ENCODE measurements around the gene HES2. TPM values are rescaled to one million over a fixed set of nuclear protein-coding genes. Genes with fewer than 3 reads are reported as not detected.

Gene HES2, protein sequence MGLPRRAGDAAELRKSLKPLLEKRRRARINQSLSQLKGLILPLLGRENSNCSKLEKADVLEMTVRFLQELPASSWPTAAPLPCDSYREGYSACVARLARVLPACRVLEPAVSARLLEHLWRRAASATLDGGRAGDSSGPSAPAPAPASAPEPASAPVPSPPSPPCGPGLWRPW
- total RNA-seq = 98.1 and 116 TPM in 2 replicates

DNA sequence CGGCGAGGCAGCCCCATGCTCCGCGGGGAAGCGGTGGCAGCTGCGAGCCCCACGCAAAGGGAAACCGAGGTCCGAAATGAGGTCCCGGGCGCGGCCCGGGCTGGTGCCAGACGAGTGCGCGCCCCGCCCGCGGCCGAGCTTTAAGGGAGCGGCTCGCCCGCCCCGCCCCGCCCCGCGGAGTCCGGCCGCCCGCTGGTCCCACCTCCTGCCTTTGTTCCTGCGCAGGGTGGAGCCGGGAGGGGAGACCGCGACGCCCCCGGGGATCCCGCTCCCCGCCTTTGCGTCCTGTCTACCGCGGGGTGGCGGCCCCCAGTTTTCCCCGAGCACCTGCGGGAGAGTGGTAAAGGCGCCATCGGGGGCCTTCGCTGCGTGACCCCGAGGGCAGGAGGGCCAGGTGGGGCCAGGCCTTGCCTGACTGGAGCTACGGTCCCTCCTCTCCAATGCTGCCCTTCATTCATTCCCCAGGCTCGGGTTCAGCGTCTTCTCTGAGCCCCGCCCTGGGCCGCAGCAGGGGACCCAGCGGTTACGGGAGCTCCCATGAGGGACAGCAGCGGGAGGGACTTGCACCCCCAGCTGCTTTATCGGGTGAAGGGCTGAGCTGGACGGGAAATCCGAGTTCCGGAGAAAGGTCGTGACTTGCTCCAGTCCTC, at the start of gene HES2:
Gene HES2, minus strand, starts transcription at position 116 of the 650 bp plus-strand sequence. Its CDS starts 99 bp downstream, at position 17.
- TF ChIP-seq, protein P1, sequence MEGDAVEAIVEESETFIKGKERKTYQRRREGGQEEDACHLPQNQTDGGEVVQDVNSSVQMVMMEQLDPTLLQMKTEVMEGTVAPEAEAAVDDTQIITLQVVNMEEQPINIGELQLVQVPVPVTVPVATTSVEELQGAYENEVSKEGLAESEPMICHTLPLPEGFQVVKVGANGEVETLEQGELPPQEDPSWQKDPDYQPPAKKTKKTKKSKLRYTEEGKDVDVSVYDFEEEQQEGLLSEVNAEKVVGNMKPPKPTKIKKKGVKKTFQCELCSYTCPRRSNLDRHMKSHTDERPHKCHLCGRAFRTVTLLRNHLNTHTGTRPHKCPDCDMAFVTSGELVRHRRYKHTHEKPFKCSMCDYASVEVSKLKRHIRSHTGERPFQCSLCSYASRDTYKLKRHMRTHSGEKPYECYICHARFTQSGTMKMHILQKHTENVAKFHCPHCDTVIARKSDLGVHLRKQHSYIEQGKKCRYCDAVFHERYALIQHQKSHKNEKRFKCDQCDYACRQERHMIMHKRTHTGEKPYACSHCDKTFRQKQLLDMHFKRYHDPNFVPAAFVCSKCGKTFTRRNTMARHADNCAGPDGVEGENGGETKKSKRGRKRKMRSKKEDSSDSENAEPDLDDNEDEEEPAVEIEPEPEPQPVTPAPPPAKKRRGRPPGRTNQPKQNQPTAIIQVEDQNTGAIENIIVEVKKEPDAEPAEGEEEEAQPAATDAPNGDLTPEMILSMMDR (IDR thresholded peaks at IDR 0.05; ENCODE audit: insufficient read depth, low read length, severe bottlenecking) = no peak
- DNase-seq (ENCODE audit: low read depth) (no peak), FAIRE-seq (no peak)
- Histone ChIP-seq H3K36me3 (ENCODE audit: control insufficient read depth, insufficient read depth, low read length) (peaks cover 6% of the 10 kb centered on the region), H3K27me3 (ENCODE audit: control insufficient read depth, insufficient read depth, low read length) (no peaks in the 10 kb centered on the region), H3K4me3 (ENCODE audit: low read depth, low read length) (peak within 1 kb of the TSS; percentile 54)

DNA sequence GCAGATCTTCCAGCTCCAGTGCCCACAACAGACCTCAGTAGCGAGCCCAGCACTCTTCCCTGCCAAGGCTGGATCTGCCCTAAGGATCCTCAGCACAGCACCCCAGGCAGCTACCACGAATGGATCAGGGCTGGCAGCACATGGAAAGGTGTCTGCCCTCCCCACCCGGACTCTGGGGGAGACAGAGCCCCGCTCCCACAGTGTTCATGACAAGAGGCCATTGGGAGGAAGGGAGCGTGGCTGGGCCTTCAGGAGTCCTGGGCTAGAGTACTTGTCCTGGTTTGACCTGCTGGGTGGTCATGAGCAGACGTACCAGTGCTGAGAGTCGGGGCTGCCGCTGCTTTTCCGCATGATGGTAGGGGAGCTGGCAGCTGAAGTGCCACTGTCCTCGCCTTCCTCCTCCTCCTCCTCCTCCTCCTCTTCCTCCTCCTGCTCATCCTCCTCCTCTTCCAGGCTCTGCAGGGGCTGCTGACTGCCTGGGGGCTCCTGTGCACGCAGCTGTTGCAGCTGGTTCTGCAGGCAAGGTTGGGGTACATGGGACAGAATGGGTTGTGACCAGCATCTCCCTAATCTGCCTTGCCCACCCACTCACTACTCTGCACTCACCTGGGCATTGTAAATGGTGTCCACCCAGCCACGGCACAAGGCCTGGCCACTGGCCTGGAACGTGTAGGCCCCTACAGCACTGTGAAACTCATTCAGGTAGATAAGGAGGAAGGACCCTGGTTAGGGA, 49.2 kb upstream of the HES2 start:
- no peak overlapping the region for H3K4me3 ChIP-seq (ENCODE audit: low read depth, low read length)
- TF ChIP-seq, protein P1 (IDR thresholded peaks at IDR 0.05; ENCODE audit: insufficient read depth, low read length, severe bottlenecking) = no peak
- H3K36me3 ChIP-seq (ENCODE audit: control insufficient read depth, insufficient read depth, low read length) = peaks cover 62% of the 10 kb centered on the region
- DNase-seq (ENCODE audit: low read depth) = no peak
- FAIRE-seq = no peak
- no peaks in the 10 kb centered on the region for H3K27me3 ChIP-seq (ENCODE audit: control insufficient read depth, insufficient read depth, low read length)

DNA sequence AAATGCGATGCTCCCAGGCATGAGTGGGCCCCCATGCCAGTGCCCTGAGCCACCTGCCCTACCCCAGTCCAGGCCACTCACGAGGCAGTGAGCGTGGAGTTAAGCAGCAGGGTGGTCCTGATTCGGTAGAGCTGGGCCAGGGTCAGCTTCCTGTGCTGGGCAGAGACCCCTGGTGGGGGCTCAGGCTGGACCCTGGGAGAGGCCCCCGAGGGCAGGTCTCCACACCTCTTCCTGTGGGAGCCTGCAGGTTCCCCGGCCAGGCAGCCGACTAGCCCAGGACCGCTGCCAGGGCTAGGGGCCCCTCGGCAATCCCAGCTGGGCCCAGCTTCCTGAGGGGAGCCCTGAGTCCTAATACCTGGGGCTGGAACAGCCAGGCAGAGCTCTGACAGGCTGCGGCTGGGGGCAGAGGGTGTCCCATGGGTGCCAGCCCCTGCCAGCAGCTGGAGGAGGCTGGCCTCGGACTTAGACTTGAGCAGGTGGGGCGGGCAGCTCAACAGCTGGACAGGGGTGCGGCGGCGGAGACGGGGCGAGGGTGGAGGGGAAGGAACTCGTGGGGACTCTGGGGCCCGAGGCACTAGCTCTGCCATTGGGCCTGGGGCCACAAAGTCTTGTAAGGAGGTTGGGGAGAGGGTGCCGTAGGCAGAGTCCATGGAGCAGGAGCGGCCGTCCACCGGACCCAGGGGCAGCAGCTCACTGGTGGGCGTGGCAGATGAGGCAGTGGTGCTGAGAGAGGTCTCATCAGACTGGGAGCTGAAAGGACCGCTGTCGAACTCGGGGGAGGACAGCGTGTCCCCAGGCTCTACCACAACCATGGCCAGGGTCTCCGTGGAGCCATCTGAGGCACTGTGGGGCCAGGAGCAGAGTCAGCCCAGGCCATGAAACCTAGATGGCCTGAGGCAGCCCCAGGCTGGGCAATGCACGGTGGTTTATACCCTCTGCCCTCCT, 48.3 kb upstream of the HES2 start:
- DNase-seq (ENCODE audit: low read depth) (no peak), FAIRE-seq (no peak)
- TF ChIP-seq, protein P1 (IDR thresholded peaks at IDR 0.05; ENCODE audit: insufficient read depth, low read length, severe bottlenecking) = no peak
- Histone ChIP-seq H3K27me3 (ENCODE audit: control insufficient read depth, insufficient read depth, low read length) (no peaks in the 10 kb centered on the region), H3K36me3 (ENCODE audit: control insufficient read depth, insufficient read depth, low read length) (peaks cover 58% of the 10 kb centered on the region), H3K4me3 (ENCODE audit: low read depth, low read length) (no peak overlapping the region)

DNA sequence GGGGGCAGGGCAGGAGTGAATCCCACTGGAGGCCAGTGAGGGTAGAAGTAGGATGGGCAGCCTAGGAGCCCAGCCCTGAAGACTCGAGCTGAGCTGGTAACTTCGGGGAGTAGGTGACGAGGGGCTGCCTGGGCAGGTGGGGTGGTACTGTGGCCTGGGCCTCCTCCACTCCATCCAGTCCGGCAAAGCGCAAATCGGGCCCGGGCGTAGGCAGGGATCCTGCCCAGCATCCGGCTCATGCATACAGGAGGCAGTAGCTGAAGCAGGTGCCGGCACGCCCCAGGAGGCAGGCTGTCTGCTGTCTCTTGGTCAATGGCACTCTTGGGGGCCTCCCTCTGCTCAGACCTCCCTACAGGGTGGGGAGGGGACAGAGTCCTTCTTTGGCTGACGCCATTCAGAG, 47.5 kb upstream of the HES2 start:
- DNase-seq (ENCODE audit: low read depth) = no peak
- TF ChIP-seq, protein P1 (IDR thresholded peaks at IDR 0.05; ENCODE audit: insufficient read depth, low read length, severe bottlenecking) = no peak
- peaks cover 59% of the 10 kb centered on the region for H3K36me3 ChIP-seq (ENCODE audit: control insufficient read depth, insufficient read depth, low read length)
- no peaks in the 10 kb centered on the region for H3K27me3 ChIP-seq (ENCODE audit: control insufficient read depth, insufficient read depth, low read length)
- H3K4me3 ChIP-seq (ENCODE audit: low read depth, low read length) = no peak overlapping the region
- no peak for FAIRE-seq

DNA sequence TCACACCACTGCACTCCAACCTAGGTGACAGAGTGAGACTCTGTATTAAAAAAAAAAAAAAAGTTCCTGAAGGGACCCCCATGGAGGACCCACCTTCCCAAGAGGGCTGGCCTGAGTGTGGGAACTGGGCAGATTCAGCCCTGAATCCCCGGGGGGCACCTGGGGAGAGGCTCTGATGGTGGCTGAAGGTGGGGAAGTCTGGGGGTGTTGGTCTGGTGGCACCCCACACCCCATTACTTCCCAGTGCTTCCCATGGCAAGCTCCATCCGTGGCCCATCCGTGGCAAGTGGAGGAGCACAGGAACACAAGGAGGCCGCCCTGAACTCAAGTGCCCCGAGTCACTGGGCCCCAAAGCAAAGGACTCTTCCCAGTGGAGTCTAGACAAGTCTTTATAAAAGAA, 47.0 kb upstream of the HES2 start:
- no peak overlapping the region for H3K4me3 ChIP-seq (ENCODE audit: low read depth, low read length)
- H3K27me3 ChIP-seq (ENCODE audit: control insufficient read depth, insufficient read depth, low read length) = no peaks in the 10 kb centered on the region
- peaks cover 64% of the 10 kb centered on the region for H3K36me3 ChIP-seq (ENCODE audit: control insufficient read depth, insufficient read depth, low read length)
- FAIRE-seq (no peak), DNase-seq (ENCODE audit: low read depth) (no peak)
- TF ChIP-seq, protein P1 (IDR thresholded peaks at IDR 0.05; ENCODE audit: insufficient read depth, low read length, severe bottlenecking) = no peak

All from bronchial epithelial cell (primary cell).